ENCODE data around the gene TP63. TPM values are rescaled to one million over a fixed set of nuclear protein-coding genes. Genes with fewer than 3 reads are reported as not detected.

TP63 gene
- polyA plus RNA-seq = under 1 TPM in 3 of 4 donors, not detected in 1; under 0.01 to 0.12 (median 0.03) TPM
- long read RNA-seq, donor 1 = 0 reads
- long read RNA-seq, donor 2 = 0 reads
- long read RNA-seq, donor 3 = 0 reads
- long read RNA-seq, donor 4 = 0 reads
- long read RNA-seq, donor 5 = 0 reads
- long read RNA-seq, donor 6 = 0 reads
- long read RNA-seq, donor 7 = 0 reads
- long read RNA-seq, donor 8 = 0 reads
- long read RNA-seq, donor 9 = 0 reads
- long read RNA-seq, donor 10 = 0 reads

- Histone ChIP-seq H3K4me3 (ENCODE audit: low read depth in 1 of 3, low read length in 3 of 3) (no peak within 1 kb of the TSS), H3K27ac (ENCODE audit: low read depth in 1 of 3, low read length in 2 of 3) (no peak within 1 kb of the TSS), H3K4me1 (ENCODE audit: control insufficient read depth in 3 of 3, insufficient read depth in 2 of 3, low read depth in 1 of 3, low read length in 2 of 3) (no peaks in the 10 kb centered on the region), H3K9me3 (ENCODE audit: control insufficient read depth in 2 of 2, insufficient read depth in 1 of 2, low read depth in 1 of 2, low read length in 1 of 2) (no peaks in the 10 kb centered on the region), H3K36me3 (ENCODE audit: control insufficient read depth in 3 of 3, insufficient read depth in 2 of 3, low read depth in 1 of 3, low read length in 3 of 3) (no peaks in the 10 kb centered on the region), H3K27me3 (ENCODE audit: control insufficient read depth in 3 of 3, insufficient read depth in 3 of 3, low read length in 3 of 3) (no peaks in the 10 kb centered on the region)
- DNase-seq (no peak), FAIRE-seq (no peak)
Measured at GRCh38 chr3:189631373-189631408, at the start of gene TP63. Gene TP63, plus strand, starts transcription at chr3:189631389. Its CDS starts 127 bp downstream, at chr3:189631516.

- Histone ChIP-seq H3K4me1 (ENCODE audit: control insufficient read depth in 3 of 3, insufficient read depth in 2 of 3, low read depth in 1 of 3, low read length in 2 of 3) (no peaks in the 10 kb centered on the region), H3K27ac (ENCODE audit: low read depth in 1 of 3, low read length in 2 of 3) (no peak overlapping the region), H3K36me3 (ENCODE audit: control insufficient read depth in 3 of 3, insufficient read depth in 2 of 3, low read depth in 1 of 3, low read length in 3 of 3) (no peaks in the 10 kb centered on the region), H3K9me3 (ENCODE audit: control insufficient read depth in 2 of 2, insufficient read depth in 1 of 2, low read depth in 1 of 2, low read length in 1 of 2) (no peaks in the 10 kb centered on the region), H3K27me3 (ENCODE audit: control insufficient read depth in 3 of 3, insufficient read depth in 3 of 3, low read length in 3 of 3) (no peaks in the 10 kb centered on the region), H3K4me3 (ENCODE audit: low read depth in 1 of 3, low read length in 3 of 3) (no peak overlapping the region)
- 78 to 80% (median 79%) methylated on average over 3 of the region's 3 CpGs for WGBS, 3 donors
- no peak for DNase-seq
- no peak for FAIRE-seq
Measured at GRCh38 chr3:189582179-189582578, 49.0 kb upstream of the TP63 start.

- H3K4me1 ChIP-seq (ENCODE audit: control insufficient read depth in 3 of 3, insufficient read depth in 2 of 3, low read depth in 1 of 3, low read length in 2 of 3) = no peaks in the 10 kb centered on the region
- FAIRE-seq = no peak
Measured at GRCh38 chr3:189584645-189585044, 46.5 kb upstream of the TP63 start.

GRCh38 chr3:189586941-189587663, 44.1 kb upstream of the TP63 start:
- H3K27ac ChIP-seq (ENCODE audit: low read depth in 1 of 3, low read length in 2 of 3) = no peak overlapping the region
- no peaks in the 10 kb centered on the region for H3K9me3 ChIP-seq (ENCODE audit: control insufficient read depth in 2 of 2, insufficient read depth in 1 of 2, low read depth in 1 of 2, low read length in 1 of 2)
- FAIRE-seq (no peak), DNase-seq (no peak)
- no peak overlapping the region for H3K4me3 ChIP-seq (ENCODE audit: low read depth in 1 of 3, low read length in 3 of 3)
- H3K27me3 ChIP-seq (ENCODE audit: control insufficient read depth in 3 of 3, insufficient read depth in 3 of 3, low read length in 3 of 3) = no peaks in the 10 kb centered on the region
- 80 to 91% (median 81%) methylated on average over 7 of the region's 7 CpGs for WGBS, 3 donors
- no peaks in the 10 kb centered on the region for H3K4me1 ChIP-seq (ENCODE audit: control insufficient read depth in 3 of 3, insufficient read depth in 2 of 3, low read depth in 1 of 3, low read length in 2 of 3)
- H3K36me3 ChIP-seq (ENCODE audit: control insufficient read depth in 3 of 3, insufficient read depth in 2 of 3, low read depth in 1 of 3, low read length in 3 of 3) = no peaks in the 10 kb centered on the region

More at GRCh38 chr3:189584645-189585044, 46.5 kb upstream of the TP63 start:
- Histone ChIP-seq H3K4me3 (ENCODE audit: low read depth in 1 of 3, low read length in 3 of 3) (no peak overlapping the region), H3K36me3 (ENCODE audit: control insufficient read depth in 3 of 3, insufficient read depth in 2 of 3, low read depth in 1 of 3, low read length in 3 of 3) (no peaks in the 10 kb centered on the region), H3K27ac (ENCODE audit: low read depth in 1 of 3, low read length in 2 of 3) (no peak overlapping the region), H3K27me3 (ENCODE audit: control insufficient read depth in 3 of 3, insufficient read depth in 3 of 3, low read length in 3 of 3) (no peaks in the 10 kb centered on the region), H3K9me3 (ENCODE audit: control insufficient read depth in 2 of 2, insufficient read depth in 1 of 2, low read depth in 1 of 2, low read length in 1 of 2) (no peaks in the 10 kb centered on the region)
- 54 to 75% (median 62%) methylated on average over 1 of the region's 1 CpG for WGBS, 3 donors
- no peak for DNase-seq

GRCh38 chr3:189587664-189588040, 43.5 kb upstream of the TP63 start:
- H3K27me3 ChIP-seq (ENCODE audit: control insufficient read depth in 3 of 3, insufficient read depth in 3 of 3, low read length in 3 of 3) = no peaks in the 10 kb centered on the region
- DNase-seq (no peak), FAIRE-seq (no peak)
- no peaks in the 10 kb centered on the region for H3K9me3 ChIP-seq (ENCODE audit: control insufficient read depth in 2 of 2, insufficient read depth in 1 of 2, low read depth in 1 of 2, low read length in 1 of 2)
- H3K36me3 ChIP-seq (ENCODE audit: control insufficient read depth in 3 of 3, insufficient read depth in 2 of 3, low read depth in 1 of 3, low read length in 3 of 3) = no peaks in the 10 kb centered on the region
- H3K4me3 ChIP-seq (ENCODE audit: low read depth in 1 of 3, low read length in 3 of 3) = no peak overlapping the region
- H3K27ac ChIP-seq (ENCODE audit: low read depth in 1 of 3, low read length in 2 of 3) = no peak overlapping the region
- no peaks in the 10 kb centered on the region for H3K4me1 ChIP-seq (ENCODE audit: control insufficient read depth in 3 of 3, insufficient read depth in 2 of 3, low read depth in 1 of 3, low read length in 2 of 3)

- WGBS, 3 donors = 64 to 85% (median 67%) methylated on average over 1 of the region's 1 CpG
- DNase-seq (no peak), FAIRE-seq (no peak)
- H3K36me3 ChIP-seq (ENCODE audit: control insufficient read depth in 3 of 3, insufficient read depth in 2 of 3, low read depth in 1 of 3, low read length in 3 of 3) = no peaks in the 10 kb centered on the region
- H3K4me3 ChIP-seq (ENCODE audit: low read depth in 1 of 3, low read length in 3 of 3) = no peak overlapping the region
- no peaks in the 10 kb centered on the region for H3K27me3 ChIP-seq (ENCODE audit: control insufficient read depth in 3 of 3, insufficient read depth in 3 of 3, low read length in 3 of 3)
- H3K27ac ChIP-seq (ENCODE audit: low read depth in 1 of 3, low read length in 2 of 3) = no peak overlapping the region
- H3K9me3 ChIP-seq (ENCODE audit: control insufficient read depth in 2 of 2, insufficient read depth in 1 of 2, low read depth in 1 of 2, low read length in 1 of 2) = no peaks in the 10 kb centered on the region
- H3K4me1 ChIP-seq (ENCODE audit: control insufficient read depth in 3 of 3, insufficient read depth in 2 of 3, low read depth in 1 of 3, low read length in 2 of 3) = no peaks in the 10 kb centered on the region
Measured at GRCh38 chr3:189588070-189588469, 43.1 kb upstream of the TP63 start.

- Histone ChIP-seq H3K4me1 (ENCODE audit: control insufficient read depth in 3 of 3, insufficient read depth in 2 of 3, low read depth in 1 of 3, low read length in 2 of 3) (no peaks in the 10 kb centered on the region), H3K27ac (ENCODE audit: low read depth in 1 of 3, low read length in 2 of 3) (no peak overlapping the region), H3K36me3 (ENCODE audit: control insufficient read depth in 3 of 3, insufficient read depth in 2 of 3, low read depth in 1 of 3, low read length in 3 of 3) (no peaks in the 10 kb centered on the region), H3K9me3 (ENCODE audit: control insufficient read depth in 2 of 2, insufficient read depth in 1 of 2, low read depth in 1 of 2, low read length in 1 of 2) (no peaks in the 10 kb centered on the region), H3K27me3 (ENCODE audit: control insufficient read depth in 3 of 3, insufficient read depth in 3 of 3, low read length in 3 of 3) (no peaks in the 10 kb centered on the region), H3K4me3 (ENCODE audit: low read depth in 1 of 3, low read length in 3 of 3) (no peak overlapping the region)
- no peak for DNase-seq
- WGBS, 3 donors = 89 to 93% (median 90%) methylated on average over 5 of the region's 5 CpGs
- no peak for FAIRE-seq
Measured at GRCh38 chr3:189588475-189589178, 42.6 kb upstream of the TP63 start.

GRCh38 chr3:189589179-189589569, 42.0 kb upstream of the TP63 start:
- H3K27me3 ChIP-seq (ENCODE audit: control insufficient read depth in 3 of 3, insufficient read depth in 3 of 3, low read length in 3 of 3) = no peaks in the 10 kb centered on the region
- no peak overlapping the region for H3K4me3 ChIP-seq (ENCODE audit: low read depth in 1 of 3, low read length in 3 of 3)
- no peak overlapping the region for H3K27ac ChIP-seq (ENCODE audit: low read depth in 1 of 3, low read length in 2 of 3)
- no peaks in the 10 kb centered on the region for H3K4me1 ChIP-seq (ENCODE audit: control insufficient read depth in 3 of 3, insufficient read depth in 2 of 3, low read depth in 1 of 3, low read length in 2 of 3)
- no peak for FAIRE-seq
- peak in 1 of 2 donors; percentile 50 for DNase-seq
- no peaks in the 10 kb centered on the region for H3K36me3 ChIP-seq (ENCODE audit: control insufficient read depth in 3 of 3, insufficient read depth in 2 of 3, low read depth in 1 of 3, low read length in 3 of 3)
- no peaks in the 10 kb centered on the region for H3K9me3 ChIP-seq (ENCODE audit: control insufficient read depth in 2 of 2, insufficient read depth in 1 of 2, low read depth in 1 of 2, low read length in 1 of 2)
- WGBS, 3 donors = 30 to 64% (median 50%) methylated on average over 1 of the region's 1 CpG

- no peak overlapping the region for H3K27ac ChIP-seq (ENCODE audit: low read depth in 1 of 3, low read length in 2 of 3)
- no peak overlapping the region for H3K4me3 ChIP-seq (ENCODE audit: low read depth in 1 of 3, low read length in 3 of 3)
- H3K27me3 ChIP-seq (ENCODE audit: control insufficient read depth in 3 of 3, insufficient read depth in 3 of 3, low read length in 3 of 3) = no peaks in the 10 kb centered on the region
- no peak for DNase-seq
- 86 to 97% (median 90%) methylated on average over 3 of the region's 3 CpGs for WGBS, 3 donors
- no peak for FAIRE-seq
- no peaks in the 10 kb centered on the region for H3K4me1 ChIP-seq (ENCODE audit: control insufficient read depth in 3 of 3, insufficient read depth in 2 of 3, low read depth in 1 of 3, low read length in 2 of 3)
- no peaks in the 10 kb centered on the region for H3K36me3 ChIP-seq (ENCODE audit: control insufficient read depth in 3 of 3, insufficient read depth in 2 of 3, low read depth in 1 of 3, low read length in 3 of 3)
- no peaks in the 10 kb centered on the region for H3K9me3 ChIP-seq (ENCODE audit: control insufficient read depth in 2 of 2, insufficient read depth in 1 of 2, low read depth in 1 of 2, low read length in 1 of 2)
Measured at GRCh38 chr3:189590223-189590622, 41.0 kb upstream of the TP63 start.
